Stimulated activated CD4-positive, alpha-beta T cell treated with anti-CD3 and anti-CD28 coated beads, Interleukin-2, amount 100 ng/mL, for 48 hours (primary cell): ENCODE results near the gene CLDN20.
"Not testable (repeated sequence)": the region's sequence is repeated elsewhere in the genome, so short reads cannot be mapped to it uniquely, and the experiment has no call there.

Source experiments
- DNase-seq, 2 donors: peaks; one replicate each; pipeline ENCODE4 v3.0.0-alpha.2; 2020

CLDN20 gene

DNA sequence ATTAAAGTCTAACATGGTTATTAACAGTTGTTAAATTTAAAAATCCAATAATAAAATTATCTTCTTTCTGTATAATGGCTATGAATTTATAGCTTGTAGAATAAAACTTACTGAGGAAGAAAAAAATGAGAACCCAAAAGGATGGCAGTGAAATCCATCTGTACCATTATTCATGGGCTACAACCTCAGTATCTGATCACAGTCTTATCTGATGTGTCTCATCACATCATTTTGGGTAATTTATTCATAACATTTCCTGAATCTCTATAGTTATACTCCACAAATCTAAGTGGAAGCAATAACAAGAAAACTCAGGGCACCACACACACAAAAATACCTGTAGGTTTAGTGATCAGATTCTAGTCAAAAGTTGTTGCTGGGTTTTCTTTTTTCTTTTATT lies 7.3 kb downstream of the CLDN20 start:
- DNase-seq, result no peak

DNA sequence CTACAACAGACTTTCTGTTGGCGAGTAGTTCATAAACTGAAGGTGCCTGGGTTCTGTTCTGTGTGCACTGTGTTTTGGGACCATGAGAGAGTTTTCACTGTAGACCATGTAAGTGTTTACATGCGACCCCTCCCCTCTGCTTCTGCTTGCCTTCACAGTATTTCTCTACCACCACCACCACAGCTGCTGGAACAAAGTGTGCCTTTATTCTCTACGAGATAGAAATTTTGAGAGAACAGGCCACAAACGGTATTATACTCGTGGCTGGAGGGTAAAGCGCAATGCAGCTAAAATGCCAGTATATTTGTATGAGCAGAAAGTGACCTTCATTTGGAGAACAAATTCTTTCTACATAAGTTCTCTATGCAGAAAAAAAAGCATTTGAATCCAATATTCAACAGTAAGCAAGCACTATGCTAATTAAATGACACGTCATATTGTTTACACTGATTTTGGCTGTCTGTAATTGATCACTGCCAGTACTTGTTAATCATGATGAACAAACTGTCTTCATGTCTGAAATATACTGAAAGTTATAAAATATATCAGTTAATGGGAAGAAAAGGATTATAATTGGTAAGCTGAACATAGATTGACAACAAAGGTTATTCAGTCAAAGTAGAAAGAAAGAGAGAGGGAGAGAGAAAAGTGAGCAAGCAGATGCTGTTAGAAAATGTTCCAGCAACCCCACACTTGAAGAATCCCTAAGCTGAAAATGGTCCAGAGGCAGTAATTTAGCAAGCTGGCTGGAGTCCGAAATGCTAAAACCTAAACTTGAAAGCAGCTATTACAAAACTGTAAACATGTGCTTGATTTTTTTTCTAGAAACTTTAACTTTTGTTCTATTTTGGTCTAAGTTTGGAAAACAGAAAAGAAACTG lies 8.8 kb downstream of the CLDN20 start:
- no peak for DNase-seq

DNA sequence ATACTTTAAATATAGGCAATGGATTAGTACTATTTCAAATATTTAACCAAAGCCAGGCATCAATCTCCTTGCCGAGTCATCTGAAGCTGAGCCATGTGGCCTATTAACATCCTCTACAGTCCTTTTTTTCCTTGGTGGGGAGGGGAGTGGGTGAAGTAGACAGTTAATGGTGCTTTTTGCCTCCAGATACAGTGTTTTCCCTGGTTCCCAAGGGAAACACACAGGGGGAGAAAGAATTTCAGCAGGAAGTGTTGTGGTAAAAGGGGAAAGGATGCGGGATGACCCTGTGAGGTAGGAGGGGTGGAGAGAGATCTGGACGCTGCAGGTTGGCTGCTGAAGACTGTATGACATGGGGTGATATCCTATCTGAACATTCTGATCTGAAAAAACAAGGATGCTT lies 9.6 kb downstream of the CLDN20 start:
- no peak for DNase-seq

DNA sequence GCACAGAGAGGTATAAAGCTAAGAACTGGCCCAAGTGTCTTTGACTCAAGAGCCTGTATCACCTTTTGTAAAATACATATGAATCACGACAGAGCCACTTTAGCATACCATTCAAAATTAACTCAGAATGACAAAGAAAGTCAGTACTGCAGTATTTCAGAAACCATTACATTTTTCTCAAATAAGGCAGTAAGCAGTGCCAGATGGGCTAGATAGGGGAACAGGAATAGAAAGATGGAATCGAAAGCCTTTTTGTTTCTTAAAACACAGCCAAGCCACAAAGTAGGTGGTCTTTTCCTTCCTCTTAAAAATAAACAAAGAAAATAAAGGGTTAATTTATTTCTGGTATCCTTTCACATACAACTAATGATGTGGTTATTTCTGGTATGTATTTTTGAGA lies 10.3 kb downstream of the CLDN20 start:
- no peak for DNase-seq

DNA sequence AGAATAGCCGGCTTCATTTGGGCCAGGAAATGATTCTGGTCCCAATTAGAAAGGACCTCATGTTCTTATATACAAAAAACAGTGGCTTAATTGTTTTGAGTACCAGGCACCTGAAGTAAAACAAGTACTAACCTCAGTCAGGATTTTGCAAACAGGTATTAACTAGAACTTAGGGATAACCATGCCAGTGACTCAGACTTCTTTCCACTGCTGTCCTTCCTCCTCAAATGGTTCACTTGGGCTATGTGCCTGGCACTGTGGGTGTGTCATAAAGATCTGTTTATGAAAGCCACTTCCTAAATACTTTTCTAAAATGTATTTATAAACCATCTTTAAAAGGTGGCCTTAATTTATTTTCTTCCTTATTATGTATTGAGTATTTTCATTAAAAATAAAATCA lies 10.7 kb downstream of the CLDN20 start:
- DNase-seq, result no peak

DNA sequence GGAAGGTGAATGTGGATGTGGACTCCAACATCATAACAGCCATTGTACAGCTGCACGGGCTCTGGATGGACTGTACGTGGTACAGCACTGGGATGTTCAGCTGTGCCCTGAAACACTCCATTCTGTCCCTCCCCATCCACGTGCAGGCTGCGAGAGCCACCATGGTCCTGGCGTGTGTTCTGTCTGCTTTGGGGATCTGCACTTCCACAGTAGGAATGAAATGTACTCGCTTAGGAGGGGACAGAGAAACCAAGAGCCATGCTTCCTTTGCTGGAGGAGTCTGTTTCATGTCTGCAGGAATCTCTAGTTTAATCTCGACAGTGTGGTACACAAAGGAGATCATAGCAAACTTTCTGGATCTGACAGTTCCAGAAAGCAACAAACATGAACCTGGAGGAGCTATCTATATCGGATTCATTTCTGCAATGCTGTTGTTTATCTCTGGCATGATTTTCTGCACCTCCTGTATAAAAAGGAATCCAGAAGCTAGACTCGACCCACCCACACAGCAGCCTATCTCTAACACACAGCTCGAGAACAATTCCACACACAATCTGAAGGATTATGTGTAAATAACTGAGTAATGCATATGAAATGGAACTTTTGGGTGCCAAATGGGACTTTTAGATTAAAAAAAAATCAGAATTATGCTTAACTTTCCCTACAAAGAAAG lies 12.1 kb downstream of the CLDN20 start:
- DNase-seq, result no peak

DNA sequence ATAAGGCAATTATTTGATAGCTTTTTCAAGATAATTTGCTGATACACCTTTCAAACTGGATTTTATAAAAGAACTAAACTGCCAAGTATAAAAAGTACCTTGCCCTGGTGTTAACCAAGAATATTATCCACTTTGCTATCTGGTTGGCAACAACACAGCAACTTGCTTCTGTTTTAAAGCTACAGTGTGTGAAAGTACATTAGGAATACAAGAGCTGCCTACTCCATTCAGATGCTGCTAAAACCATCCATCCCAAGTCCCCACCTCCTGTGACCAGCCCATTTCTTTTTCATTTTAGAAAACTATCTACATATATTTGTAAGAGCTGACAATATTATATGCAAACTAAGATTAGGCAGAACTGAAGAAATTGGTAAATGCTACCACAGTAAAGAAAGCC lies 12.8 kb downstream of the CLDN20 start:
- no peak for DNase-seq

DNA sequence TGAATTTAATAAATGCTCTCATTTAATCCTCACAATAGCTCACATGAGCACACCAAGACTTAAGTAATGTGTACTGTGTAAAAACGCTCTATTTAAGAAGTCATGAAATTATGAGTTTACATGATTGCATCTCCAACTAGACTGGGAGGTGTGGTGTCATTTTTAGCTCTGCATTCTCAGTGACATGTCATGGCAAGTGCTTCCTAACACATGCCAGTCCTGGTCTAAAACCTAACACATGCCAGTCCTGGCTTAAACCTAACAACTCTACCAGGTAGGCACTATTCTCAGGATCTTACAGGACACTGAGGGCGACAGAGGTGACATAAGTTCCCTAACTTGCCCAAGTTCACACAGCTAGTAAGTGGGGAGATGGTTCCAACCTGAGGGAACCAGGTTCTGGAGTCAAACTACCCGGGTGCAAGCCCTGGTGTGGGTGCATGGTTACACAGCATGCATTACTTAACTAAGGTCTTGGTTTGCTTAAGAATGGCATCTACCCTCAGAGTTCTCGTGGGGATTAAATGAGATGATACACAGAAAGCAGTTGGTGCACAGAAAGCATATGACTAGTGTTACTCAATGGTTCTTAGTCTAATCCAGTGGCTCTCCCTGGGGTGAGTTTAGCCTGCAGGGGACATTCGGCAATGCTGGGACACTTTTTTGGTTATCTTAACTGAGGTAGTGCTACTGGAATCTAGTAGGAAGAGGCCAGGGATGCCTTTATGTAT lies 14.7 kb downstream of the CLDN20 start:
- no peak for DNase-seq

DNA sequence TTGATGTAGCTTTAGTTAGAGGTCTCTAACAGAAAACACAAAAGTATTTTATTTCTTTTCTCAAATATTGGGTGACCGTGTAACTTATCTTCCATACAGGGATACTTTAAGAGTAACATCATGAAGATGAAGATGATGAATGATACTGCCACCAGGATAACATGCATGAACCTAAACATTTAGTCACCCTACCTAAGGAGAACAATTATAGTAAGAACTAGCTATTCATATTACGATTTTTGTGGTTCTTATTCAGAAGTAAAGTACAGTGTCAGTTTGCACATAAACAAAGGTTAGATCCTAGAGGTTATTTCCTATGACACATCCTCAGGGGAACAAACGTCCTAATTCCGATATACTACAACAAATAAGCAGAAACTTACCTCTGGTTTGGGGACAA lies 21.0 kb downstream of the CLDN20 start:
- DNase-seq, result no peak

DNA sequence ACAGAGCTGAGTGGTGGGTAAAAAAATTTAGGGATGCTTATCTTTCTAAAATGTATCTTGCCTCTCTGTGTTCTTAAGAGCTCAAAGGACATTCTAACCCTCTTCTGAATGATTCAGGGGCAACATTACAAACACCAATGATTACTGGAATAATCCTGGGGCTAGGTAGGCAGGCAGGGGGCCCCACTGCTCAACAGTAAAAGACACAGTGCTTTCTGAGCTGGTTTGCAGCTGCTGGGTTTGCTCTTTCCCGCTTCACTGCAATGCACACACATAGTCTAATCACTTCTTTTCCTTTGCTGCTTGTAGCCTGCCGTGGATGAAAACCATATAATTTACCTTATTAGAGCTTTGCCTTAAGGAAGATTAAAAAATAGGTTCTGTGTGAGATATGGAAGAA lies 23.9 kb downstream of the CLDN20 start:
- DNase-seq, result no peak

DNA sequence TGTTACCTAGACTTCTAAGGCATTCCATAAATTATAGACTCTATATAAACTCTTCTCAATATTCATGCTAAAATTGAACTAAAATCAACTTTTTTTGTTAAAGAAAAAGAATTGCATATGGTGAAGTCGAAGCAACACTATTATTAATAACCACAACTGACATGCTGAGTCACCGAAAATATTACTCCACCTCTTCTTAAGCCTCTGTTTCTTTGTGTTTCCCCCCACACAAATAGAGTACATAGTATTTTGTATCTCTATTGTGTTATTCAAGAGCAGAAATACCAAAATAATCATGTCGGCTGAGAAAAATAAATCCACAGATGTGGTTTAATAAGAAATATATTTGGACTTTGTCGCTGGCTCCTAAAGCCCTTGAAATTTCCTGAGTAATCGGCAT lies 26.7 kb downstream of the CLDN20 start:
- DNase-seq, result no peak

DNA sequence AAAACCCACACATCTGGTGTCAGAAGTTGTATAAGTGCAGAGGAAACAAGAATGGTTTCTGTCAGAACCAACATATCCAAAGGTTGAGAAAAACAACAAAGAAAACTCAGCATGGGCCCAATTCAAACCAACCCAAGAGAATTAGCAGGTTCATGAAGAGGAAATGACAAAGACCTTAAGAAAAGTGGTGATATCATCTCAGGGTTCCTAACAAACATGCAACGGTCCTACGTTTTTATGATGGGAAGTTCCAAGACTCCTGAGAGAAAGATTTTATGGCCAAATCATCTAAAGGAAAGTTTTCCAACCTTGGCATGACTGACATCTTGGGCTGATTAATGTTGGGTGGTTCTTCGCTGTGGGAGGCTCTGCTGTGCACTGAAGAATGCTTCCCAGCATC lies 27.5 kb downstream of the CLDN20 start:
- DNase-seq, result no peak

DNA sequence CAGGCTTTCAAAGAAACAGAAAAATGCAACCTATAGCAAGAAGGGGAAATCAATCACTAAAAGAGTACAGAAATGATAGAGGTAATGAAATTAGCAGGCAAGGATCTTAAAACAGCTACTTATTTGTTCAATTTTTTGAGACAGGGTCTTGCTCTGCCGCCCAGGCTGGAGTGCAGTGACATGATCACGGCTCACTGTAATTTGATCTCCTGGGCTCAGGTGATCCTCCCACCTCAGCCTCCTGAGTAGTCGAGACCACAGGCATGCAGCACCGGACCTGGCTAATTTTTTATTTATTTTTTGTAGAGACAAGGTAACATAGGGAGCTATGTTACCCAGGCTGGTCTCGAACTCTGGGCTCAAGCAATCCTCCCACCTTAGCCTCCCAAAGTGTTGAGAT lies 28.9 kb downstream of the CLDN20 start:
- DNase-seq, result no peak

DNA sequence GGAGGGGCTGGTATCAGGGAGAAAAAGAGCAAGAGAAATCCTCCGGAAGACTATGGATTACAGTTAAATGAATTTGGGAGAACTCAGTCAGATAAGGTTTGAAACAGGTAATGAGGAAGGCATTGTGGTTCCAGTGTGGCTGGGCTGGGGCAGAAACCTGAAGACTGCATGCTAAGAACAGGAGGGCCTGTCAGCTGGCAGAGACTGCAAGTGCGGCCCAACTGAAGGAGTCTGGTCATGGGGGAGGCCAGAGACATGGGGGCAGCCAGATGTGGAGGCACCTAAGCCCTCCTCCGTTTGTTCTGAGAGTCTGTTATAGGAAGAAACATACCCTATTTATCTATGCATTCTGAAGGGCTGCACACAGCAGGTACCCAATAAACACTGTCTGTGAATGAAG lies 33.9 kb downstream of the CLDN20 start:
- no peak for DNase-seq

DNA sequence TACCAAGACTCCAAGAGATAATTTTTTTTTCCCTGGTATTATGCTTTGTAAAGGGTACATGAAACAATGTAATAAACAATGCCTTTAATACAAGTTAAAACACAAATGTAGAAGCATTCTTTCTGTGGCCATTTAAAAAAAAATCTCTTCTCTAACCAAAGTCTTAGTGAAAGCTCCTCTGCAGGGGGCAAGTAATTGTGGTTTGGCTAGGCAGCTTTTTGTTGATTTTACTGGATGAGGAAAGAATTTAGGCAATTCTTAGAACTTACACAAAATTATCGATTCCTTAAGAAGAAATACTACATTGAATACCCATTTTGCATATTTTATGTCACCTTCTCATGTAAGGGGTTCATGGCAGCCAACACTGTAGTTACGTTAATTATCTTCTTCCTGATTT lies 38.1 kb downstream of the CLDN20 start:
- no peak for DNase-seq

DNA sequence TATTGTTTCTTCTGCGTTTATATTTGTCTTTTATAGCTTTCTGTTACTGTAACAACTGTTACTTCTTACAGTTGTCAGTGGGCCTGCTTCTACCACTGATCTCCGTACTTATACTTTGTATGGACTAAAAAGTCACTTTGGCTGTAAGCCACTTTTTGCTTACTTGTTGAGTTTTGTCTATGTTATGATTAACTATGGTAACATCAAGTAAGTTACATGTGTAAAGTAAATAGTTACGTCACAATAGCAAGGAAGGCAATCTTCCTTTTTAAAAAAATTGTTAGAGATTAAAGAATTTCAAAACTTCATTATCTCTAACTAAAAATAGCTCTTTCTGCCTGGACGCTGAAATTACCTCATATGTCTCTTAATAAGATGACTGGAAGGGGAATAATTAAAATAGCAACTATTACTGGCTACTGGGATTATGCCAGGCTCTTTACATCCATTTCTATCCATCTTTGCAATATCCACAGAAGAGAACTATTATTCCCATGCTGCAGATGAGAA lies 39.6 kb downstream of the CLDN20 start:
- DNase-seq, result no peak

DNA sequence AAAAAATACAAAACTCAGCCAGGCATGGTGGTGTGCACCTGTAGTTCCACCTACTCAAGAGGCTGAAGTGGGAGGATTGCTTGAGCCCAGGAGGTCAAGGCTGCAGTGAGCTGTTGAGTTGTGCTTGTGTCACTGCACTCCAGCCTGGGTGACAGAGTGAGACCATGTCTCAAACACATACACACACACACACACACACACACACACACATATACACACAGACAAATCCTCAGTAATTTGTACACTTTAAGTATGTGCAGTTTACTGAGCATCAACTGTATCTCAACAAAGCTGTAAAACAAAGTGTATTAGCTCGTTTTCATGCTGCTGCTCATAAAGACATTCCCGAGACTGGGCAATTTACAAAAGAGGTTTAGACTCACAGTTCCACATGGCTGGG lies 43.1 kb downstream of the CLDN20 start:
- DNase-seq, result no peak

DNA sequence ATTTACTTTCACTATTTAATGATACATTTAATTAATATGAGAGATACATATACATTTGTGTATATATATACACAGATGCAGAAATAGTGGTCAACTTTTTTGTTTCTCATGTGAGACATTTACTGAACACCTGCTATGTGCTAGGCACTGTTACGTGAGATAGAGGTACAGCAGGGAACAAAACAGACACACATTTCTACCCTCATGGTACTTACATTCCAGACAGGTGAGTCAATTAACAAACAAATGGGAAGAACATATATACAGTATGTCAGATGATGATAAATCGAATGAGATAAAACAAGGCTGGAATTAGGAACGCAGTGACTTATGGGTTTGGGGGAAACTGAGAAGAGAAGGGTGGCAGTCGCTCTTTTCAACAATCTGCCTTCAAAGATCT lies 45.3 kb downstream of the CLDN20 start:
- no peak for DNase-seq

DNA sequence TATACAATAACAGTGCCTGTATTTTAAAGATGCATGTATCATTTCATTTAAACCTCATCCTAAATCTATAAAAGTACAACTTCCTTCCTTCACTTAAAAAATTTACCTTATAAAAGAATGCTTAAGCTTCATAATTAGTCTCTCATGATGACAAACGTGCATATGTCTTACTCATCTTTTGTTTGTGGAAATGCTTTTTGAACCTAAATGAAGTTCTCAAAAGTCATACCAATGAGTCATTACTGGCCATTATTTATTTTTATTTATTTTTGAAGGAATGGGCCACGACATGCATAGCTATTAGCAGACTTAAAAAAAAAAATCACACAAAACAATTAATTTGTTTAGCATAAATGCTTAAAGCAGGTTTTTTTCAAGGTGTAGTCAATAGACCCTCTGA lies 46.8 kb downstream of the CLDN20 start:
- DNase-seq, result no peak

DNA sequence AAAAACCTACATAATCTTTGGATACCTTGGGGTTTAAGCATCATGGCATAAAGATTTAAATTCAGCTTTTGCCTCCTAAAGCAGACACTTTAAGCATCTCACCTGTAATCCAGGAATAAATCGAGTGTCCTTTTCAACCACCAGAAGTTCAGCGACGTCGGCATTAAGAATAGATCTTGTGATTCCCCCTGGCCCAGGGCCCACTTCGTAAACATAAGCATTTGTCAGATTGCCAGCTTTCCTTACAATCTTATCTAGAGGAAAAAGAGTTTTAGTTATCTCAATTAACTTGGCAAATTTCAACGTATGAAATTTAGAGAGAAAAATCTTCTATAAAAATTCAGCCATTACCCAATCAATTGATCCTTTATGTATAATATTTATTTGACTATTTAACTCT lies 47.3 kb downstream of the CLDN20 start:
- DNase-seq, result no peak

DNA sequence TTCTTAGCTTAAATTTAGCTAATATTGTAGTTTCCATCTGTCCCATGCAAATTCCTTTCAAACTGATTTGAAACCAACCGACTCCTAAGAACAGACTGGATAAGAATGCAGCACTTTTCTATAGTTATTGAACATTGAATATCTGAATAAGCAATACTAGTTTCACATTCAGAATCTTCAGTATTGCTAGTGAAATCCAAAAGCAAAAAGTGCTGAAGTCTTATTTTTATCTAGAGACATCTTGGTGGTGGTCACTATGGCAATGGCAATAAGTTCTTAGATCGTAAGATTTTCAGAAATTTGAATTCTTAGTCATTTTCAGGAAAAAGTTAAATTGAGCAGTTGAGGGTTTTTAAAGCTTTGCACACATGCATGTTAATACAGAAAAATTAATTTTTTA lies 47.8 kb downstream of the CLDN20 start:
- no peak for DNase-seq

DNA sequence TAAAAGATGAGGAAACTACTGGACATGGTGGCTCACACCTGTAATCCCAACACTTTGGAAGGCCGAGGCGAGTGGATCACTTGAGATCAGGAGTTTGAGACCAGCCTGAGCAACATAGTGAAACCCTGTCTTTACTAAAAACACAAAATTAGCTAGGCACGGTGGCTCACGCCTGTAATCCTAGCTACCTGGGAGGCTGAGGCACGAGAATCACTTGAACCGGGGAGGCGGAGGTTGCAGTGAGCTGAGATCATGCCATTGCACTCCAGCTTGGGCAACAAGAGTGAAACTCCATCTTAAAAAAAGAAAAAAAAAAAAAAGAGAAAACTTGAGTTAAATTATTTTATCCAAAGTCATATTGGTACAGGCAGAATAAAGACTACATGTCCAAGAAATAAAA lies 49.1 kb downstream of the CLDN20 start:
- DNase-seq, result not testable (repeated sequence)

DNA sequence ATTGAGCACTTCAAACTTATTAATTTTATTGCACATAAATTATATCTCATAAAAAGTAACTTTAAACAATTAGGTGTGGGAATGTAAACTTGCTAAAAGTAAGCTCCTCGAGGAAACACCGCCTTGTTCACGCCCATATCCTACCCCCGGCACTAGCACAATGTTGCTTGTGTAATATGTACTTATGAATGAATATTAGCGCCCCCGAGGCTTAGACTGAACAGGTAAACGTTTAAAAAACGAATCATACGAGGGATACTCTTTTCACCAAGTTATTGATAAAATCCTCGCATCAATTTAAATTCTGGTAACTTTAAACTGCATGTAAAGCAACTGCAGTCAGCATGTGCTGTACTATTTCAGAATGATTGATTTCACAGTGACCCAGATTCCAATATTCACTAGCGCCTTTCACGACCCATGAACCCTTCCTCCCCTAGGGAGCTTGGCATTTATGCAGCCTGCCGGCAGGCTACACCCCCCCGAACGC lies 49.8 kb downstream of the CLDN20 start:
- no peak for DNase-seq
